Astrocyte of the cerebellum (primary cell): Measurements from ENCODE around the gene TTC9.

ENCODE experiments used
- DNase-seq: peaks from one replicate; pipeline ENCODE4 v3.0.0-alpha.2; 2011; ENCODE audit warnings: low read depth
- H3K4me3 ChIP-seq: 2 replicates; pipeline ENCODE4 v1.5.1; 2011; ENCODE audit warnings: mild to moderate bottlenecking, low read depth, low read length, moderate library complexity
- CTCF ChIP-seq: IDR thresholded peaks from 2 replicates; pipeline ENCODE4 v1.5.1; 2012; ENCODE audit warnings: low read length, low read depth, moderate library complexity, mild to moderate bottlenecking; ENCODE audit errors: missing control alignments
- in situ Hi-C: cut with HindIII; loops from 2 replicates; pipeline ENCODE4 v1.10.0; 2017; ENCODE audit warnings: low sequenced_read_pairs

Gene TTC9

GRCh38 chr14:70643967-70644366 is 2.3 kb downstream of the TTC9 start:
- in situ Hi-C loops = no loop called here

GRCh38 chr14:70645892-70646291 is 4.2 kb downstream of the TTC9 start:
- no peak overlapping the region for H3K4me3 ChIP-seq
- in situ Hi-C loops = loop anchor here (5.0 kb wide), 1 partner anchor 86 kb away; no protein-coding TSS in a partner anchor
- no peak for DNase-seq
- TF ChIP-seq CTCF = no peak

More at GRCh38 chr14:70643967-70644366, 2.3 kb downstream of the TTC9 start:
- TF ChIP-seq CTCF = no peak
- no peak for DNase-seq
- H3K4me3 ChIP-seq = no peak overlapping the region

GRCh38 chr14:70646705-70647104 is 5.0 kb downstream of the TTC9 start:
- in situ Hi-C loops = loop anchor here (5.0 kb wide), 1 partner anchor 86 kb away; no protein-coding TSS in a partner anchor
- TF ChIP-seq CTCF = no peak
- no peak for DNase-seq
- H3K4me3 ChIP-seq = no peak overlapping the region

GRCh38 chr14:70648346-70648745 is 6.6 kb downstream of the TTC9 start:
- in situ Hi-C loops = loop anchor here (5.0 kb wide), 1 partner anchor 84 kb away; no protein-coding TSS in a partner anchor
- DNase-seq = no peak
- no peak for TF ChIP-seq CTCF
- H3K4me3 ChIP-seq = no peak overlapping the region

- in situ Hi-C loops = loop anchor here (5.0 kb wide), 1 partner anchor 82 kb away; no protein-coding TSS in a partner anchor
- TF ChIP-seq CTCF = no peak
Measured at GRCh38 chr14:70649803-70650202, 8.1 kb downstream of the TTC9 start.

GRCh38 chr14:70651522-70651921 is 9.8 kb downstream of the TTC9 start:
- H3K4me3 ChIP-seq = no peak overlapping the region
- TF ChIP-seq CTCF = no peak
- no peak for DNase-seq
- in situ Hi-C loops = no loop called here

More at GRCh38 chr14:70649803-70650202, 8.1 kb downstream of the TTC9 start:
- no peak overlapping the region for H3K4me3 ChIP-seq
- no peak for DNase-seq

GRCh38 chr14:70652871-70653270 is 11.2 kb downstream of the TTC9 start:
- DNase-seq = no peak
- H3K4me3 ChIP-seq = no peak overlapping the region
- no peak for TF ChIP-seq CTCF
- in situ Hi-C loops = no loop called here
